Liver (tissue), 3 donors: ENCODE measurements around the gene NAT14.

Experiments used
- EGR1 ChIP-seq, 2 donors: IDR thresholded peaks; 2 replicates each; pipeline ENCODE4 v1.6.1; 2016 to 2018; ENCODE audit warnings: antibody characterized with exemption in 2 of 2, low read depth in 2 of 2
- HNF4A ChIP-seq, 2 donors: conservative IDR thresholded peaks; 2 replicates each; pipeline ENCODE4 v1.6.1; 2016; ENCODE audit warnings: antibody characterized with exemption in 2 of 2, mild to moderate bottlenecking in 2 of 2
- NR2F2 ChIP-seq: IDR thresholded peaks from 2 replicates; pipeline ENCODE4 v1.6.1; 2016; ENCODE audit warnings: antibody characterized with exemption
- SP1 ChIP-seq: IDR thresholded peaks from 2 replicates; pipeline ENCODE4 v1.6.1; 2018; ENCODE audit warnings: antibody characterized with exemption, mild to moderate bottlenecking
- TAF1 ChIP-seq: conservative IDR thresholded peaks from 2 replicates; pipeline ENCODE4 v1.6.1; 2016; ENCODE audit warnings: antibody characterized with exemption, mild to moderate bottlenecking
- YY1 ChIP-seq: IDR thresholded peaks from 2 replicates; pipeline ENCODE4 v1.6.1; 2016; ENCODE audit warnings: antibody characterized with exemption, mild to moderate bottlenecking
- TF ChIP-seq, protein P1 (sequence below): IDR thresholded peaks from 2 replicates; pipeline ENCODE4 v1.6.1; 2016; ENCODE audit warnings: antibody characterized with exemption
- TF ChIP-seq, protein P2 (sequence below): fragments of 150-350 bp; IDR thresholded peaks from 2 replicates; pipeline ENCODE4 v1.5.1; 2017; ENCODE audit warnings: improper control_type of control experiment, low read depth, low read length; ENCODE audit not compliant: missing input control
- TF ChIP-seq, protein P3 (sequence below): IDR thresholded peaks from 2 replicates; pipeline ENCODE4 v1.6.1; 2016; ENCODE audit warnings: antibody characterized with exemption
- TF ChIP-seq, protein P4 (sequence below): IDR thresholded peaks from 2 replicates; pipeline ENCODE4 v1.6.1; 2016; ENCODE audit warnings: antibody characterized with exemption, mild to moderate bottlenecking
- donor health status: healthy.
- donor health status: healthy.

DNA sequence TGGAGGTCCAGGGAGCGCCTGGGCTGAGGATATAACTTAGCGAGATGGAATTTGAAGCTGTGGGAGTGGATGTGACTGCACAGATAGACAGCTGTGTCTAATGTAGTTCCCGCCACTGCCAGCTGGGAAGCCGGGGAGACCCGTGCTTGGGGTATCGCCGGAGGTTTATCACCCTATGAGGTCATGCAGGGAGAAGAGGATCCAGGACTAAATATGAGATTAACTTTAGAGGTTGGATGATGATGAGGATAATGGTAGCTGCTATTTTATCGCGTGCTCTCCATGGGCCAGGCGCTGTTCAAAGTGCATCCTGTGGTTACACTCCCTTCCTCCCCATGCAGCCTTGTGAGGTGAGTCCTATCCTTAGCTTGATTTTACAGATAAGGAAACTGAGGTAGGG is 23.1 kb downstream of the NAT14 start:
- TF ChIP-seq TAF1 (no peak), EGR1 (IDR thresholded peaks at IDR 0.05; ENCODE audit: low read depth in 2 of 2) (no peak), YY1 (no peak), HNF4A (conservative IDR thresholded peaks at IDR 0.05) (no peak), NR2F2 (no peak), SP1 (no peak)
- TF ChIP-seq, protein P1, sequence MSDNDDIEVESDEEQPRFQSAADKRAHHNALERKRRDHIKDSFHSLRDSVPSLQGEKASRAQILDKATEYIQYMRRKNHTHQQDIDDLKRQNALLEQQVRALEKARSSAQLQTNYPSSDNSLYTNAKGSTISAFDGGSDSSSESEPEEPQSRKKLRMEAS: no peak
- TF ChIP-seq, protein P2, sequence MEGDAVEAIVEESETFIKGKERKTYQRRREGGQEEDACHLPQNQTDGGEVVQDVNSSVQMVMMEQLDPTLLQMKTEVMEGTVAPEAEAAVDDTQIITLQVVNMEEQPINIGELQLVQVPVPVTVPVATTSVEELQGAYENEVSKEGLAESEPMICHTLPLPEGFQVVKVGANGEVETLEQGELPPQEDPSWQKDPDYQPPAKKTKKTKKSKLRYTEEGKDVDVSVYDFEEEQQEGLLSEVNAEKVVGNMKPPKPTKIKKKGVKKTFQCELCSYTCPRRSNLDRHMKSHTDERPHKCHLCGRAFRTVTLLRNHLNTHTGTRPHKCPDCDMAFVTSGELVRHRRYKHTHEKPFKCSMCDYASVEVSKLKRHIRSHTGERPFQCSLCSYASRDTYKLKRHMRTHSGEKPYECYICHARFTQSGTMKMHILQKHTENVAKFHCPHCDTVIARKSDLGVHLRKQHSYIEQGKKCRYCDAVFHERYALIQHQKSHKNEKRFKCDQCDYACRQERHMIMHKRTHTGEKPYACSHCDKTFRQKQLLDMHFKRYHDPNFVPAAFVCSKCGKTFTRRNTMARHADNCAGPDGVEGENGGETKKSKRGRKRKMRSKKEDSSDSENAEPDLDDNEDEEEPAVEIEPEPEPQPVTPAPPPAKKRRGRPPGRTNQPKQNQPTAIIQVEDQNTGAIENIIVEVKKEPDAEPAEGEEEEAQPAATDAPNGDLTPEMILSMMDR: no peak
- TF ChIP-seq, protein P3, sequence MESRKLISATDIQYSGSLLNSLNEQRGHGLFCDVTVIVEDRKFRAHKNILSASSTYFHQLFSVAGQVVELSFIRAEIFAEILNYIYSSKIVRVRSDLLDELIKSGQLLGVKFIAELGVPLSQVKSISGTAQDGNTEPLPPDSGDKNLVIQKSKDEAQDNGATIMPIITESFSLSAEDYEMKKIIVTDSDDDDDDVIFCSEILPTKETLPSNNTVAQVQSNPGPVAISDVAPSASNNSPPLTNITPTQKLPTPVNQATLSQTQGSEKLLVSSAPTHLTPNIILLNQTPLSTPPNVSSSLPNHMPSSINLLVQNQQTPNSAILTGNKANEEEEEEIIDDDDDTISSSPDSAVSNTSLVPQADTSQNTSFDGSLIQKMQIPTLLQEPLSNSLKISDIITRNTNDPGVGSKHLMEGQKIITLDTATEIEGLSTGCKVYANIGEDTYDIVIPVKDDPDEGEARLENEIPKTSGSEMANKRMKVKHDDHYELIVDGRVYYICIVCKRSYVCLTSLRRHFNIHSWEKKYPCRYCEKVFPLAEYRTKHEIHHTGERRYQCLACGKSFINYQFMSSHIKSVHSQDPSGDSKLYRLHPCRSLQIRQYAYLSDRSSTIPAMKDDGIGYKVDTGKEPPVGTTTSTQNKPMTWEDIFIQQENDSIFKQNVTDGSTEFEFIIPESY: no peak
- TF ChIP-seq, protein P4, sequence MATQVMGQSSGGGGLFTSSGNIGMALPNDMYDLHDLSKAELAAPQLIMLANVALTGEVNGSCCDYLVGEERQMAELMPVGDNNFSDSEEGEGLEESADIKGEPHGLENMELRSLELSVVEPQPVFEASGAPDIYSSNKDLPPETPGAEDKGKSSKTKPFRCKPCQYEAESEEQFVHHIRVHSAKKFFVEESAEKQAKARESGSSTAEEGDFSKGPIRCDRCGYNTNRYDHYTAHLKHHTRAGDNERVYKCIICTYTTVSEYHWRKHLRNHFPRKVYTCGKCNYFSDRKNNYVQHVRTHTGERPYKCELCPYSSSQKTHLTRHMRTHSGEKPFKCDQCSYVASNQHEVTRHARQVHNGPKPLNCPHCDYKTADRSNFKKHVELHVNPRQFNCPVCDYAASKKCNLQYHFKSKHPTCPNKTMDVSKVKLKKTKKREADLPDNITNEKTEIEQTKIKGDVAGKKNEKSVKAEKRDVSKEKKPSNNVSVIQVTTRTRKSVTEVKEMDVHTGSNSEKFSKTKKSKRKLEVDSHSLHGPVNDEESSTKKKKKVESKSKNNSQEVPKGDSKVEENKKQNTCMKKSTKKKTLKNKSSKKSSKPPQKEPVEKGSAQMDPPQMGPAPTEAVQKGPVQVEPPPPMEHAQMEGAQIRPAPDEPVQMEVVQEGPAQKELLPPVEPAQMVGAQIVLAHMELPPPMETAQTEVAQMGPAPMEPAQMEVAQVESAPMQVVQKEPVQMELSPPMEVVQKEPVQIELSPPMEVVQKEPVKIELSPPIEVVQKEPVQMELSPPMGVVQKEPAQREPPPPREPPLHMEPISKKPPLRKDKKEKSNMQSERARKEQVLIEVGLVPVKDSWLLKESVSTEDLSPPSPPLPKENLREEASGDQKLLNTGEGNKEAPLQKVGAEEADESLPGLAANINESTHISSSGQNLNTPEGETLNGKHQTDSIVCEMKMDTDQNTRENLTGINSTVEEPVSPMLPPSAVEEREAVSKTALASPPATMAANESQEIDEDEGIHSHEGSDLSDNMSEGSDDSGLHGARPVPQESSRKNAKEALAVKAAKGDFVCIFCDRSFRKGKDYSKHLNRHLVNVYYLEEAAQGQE: no peak
